Vagina (tissue), 2 donors: ENCODE data around the gene C19orf67. TPM values are rescaled to one million over a fixed set of nuclear protein-coding genes. Genes with fewer than 3 reads are reported as not detected.

Experiments
- DNase-seq, 2 donors: peaks; one replicate each; pipeline ENCODE4 v3.0.0-alpha.2; 2017; ENCODE audit errors: extremely low spot score in 2 of 2
- H3K27ac ChIP-seq: fragments of 200-600 bp; sonication (generic); one replicate; pipeline ENCODE4 v1.5.1; 2019
- H3K27me3 ChIP-seq: fragments of 200-600 bp; sonication (generic); one replicate; pipeline ENCODE4 v1.5.1; 2019
- H3K36me3 ChIP-seq, 2 donors: fragments of 200-600 bp; sonication (generic); one replicate each; pipeline ENCODE4 v1.5.1; 2017 to 2019
- H3K4me1 ChIP-seq: fragments of 200-600 bp; sonication (generic); one replicate; pipeline ENCODE4 v1.5.1; 2019
- H3K4me3 ChIP-seq, 2 donors: fragments of 200-600 bp; sonication (generic); 1 replicate in 1 of 2; 2 replicates in 1 of 2; pipeline ENCODE4 v1.5.1; 2016 to 2019
- H3K9me3 ChIP-seq: fragments of 200-600 bp; sonication (generic); one replicate; pipeline ENCODE4 v1.5.1; 2019
- POLR2A ChIP-seq, 2 donors: fragments of 450-650 bp; IDR thresholded peaks; one replicate each; pipeline ENCODE4 v1.6.1; 2017; ENCODE audit warnings: antibody characterized with exemption in 2 of 2, mild to moderate bottlenecking in 2 of 2, moderate library complexity in 2 of 2
- POLR2AphosphoS5 ChIP-seq, 2 donors: sonication (generic); formaldehyde crosslinking; IDR thresholded peaks; one replicate each; pipeline ENCODE4 v1.9.0; 2017; ENCODE audit warnings: antibody characterized with exemption in 2 of 2, mild to moderate bottlenecking in 2 of 2, low read depth in 1 of 2; ENCODE audit not compliant: insufficient read depth in 1 of 2
- intact Hi-C: fragments of 100-400 bp; cut with DNase I; formaldehyde crosslinking; loops from one replicate; pipeline ENCODE4 v1.15.1; 2023
- total RNA-seq: library from RNA; depleted of rRNA; stranded (reverse); fragments of >200 nt; gene quantifications from one replicate; pipeline ENCODE4 v1.2.3, GENCODE V29; 2016
- TF ChIP-seq, protein P1 (sequence below), 3 experiments: fragments of 450-650 bp in 2 of 3; fragments of 200-600 bp in 1 of 3; sonication (generic) in 1 of 3; IDR thresholded peaks; one replicate each; pipeline ENCODE4 v1.5.1; 2017 to 2019; ENCODE audit warnings: antibody characterized with exemption in 3 of 3, mild to moderate bottlenecking in 2 of 3, moderate library complexity in 2 of 3

Gene C19orf67
- total RNA-seq, 1 donor from 2014 or later, result not detected

DNA sequence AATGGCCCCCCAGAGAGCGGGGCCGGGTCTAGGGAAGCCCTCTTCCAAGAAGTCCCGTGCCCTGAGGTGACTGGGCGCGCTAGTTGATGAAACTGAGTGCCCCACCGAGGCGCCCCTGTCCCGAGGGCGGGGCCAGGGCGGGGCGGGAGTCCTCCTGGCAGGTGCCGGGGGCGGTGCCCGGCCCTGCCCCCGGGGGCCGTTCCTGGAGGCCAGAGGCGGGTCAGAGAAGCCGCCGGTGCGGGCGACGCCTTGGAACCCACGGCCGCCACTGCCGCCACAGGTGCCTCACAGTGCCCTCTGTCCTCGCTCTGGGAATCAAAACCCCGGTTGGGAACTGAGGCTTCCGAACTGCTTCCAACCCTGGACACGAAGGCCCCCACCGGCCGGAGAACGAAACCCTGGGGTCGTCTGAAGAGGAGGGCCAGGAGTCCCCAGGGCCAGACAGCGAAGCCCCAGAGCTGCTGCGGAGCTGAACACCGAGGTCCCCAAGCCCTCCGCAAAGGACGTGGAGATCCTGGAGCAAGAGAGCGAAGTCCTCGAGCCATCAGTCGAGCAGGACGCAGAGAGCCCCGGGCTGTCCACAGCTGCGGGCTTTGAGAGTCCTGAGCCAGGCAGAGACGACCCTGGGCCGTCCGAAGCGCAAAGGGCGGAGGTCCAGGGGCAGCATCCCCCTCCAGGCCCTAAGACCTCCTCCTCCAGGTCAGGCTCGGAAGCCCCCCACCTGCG is 12.9 kb downstream of the C19orf67 start, which contains the start of gene MISP3:
Gene MISP3 (plus strand): TSS at position 252 of the 726 bp plus-strand sequence. CDS start 524 bp downstream, outside the sequence.
- Histone ChIP-seq H3K27ac (peak within 1 kb of the TSS; percentile 93), H3K36me3 (no peaks in the 10 kb centered on the region), H3K27me3 (no peaks in the 10 kb centered on the region), H3K4me3 (peak within 1 kb of the TSS; percentile 60 to 67), H3K9me3 (no peaks in the 10 kb centered on the region), H3K4me1 (peaks cover 33% of the 10 kb centered on the region)
- intact Hi-C loops, result loop anchor here (5.0 kb wide), 1 partner anchor 65 kb away; the partner anchor contains the start of gene ASF1B
- no peak for DNase-seq
- TF ChIP-seq, protein P1, sequence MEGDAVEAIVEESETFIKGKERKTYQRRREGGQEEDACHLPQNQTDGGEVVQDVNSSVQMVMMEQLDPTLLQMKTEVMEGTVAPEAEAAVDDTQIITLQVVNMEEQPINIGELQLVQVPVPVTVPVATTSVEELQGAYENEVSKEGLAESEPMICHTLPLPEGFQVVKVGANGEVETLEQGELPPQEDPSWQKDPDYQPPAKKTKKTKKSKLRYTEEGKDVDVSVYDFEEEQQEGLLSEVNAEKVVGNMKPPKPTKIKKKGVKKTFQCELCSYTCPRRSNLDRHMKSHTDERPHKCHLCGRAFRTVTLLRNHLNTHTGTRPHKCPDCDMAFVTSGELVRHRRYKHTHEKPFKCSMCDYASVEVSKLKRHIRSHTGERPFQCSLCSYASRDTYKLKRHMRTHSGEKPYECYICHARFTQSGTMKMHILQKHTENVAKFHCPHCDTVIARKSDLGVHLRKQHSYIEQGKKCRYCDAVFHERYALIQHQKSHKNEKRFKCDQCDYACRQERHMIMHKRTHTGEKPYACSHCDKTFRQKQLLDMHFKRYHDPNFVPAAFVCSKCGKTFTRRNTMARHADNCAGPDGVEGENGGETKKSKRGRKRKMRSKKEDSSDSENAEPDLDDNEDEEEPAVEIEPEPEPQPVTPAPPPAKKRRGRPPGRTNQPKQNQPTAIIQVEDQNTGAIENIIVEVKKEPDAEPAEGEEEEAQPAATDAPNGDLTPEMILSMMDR (IDR thresholded peaks at IDR 0.05), result peak in 1 of 3 experiments; percentile 6
- TF ChIP-seq POLR2A (IDR thresholded peaks at IDR 0.05), result no peak

DNA sequence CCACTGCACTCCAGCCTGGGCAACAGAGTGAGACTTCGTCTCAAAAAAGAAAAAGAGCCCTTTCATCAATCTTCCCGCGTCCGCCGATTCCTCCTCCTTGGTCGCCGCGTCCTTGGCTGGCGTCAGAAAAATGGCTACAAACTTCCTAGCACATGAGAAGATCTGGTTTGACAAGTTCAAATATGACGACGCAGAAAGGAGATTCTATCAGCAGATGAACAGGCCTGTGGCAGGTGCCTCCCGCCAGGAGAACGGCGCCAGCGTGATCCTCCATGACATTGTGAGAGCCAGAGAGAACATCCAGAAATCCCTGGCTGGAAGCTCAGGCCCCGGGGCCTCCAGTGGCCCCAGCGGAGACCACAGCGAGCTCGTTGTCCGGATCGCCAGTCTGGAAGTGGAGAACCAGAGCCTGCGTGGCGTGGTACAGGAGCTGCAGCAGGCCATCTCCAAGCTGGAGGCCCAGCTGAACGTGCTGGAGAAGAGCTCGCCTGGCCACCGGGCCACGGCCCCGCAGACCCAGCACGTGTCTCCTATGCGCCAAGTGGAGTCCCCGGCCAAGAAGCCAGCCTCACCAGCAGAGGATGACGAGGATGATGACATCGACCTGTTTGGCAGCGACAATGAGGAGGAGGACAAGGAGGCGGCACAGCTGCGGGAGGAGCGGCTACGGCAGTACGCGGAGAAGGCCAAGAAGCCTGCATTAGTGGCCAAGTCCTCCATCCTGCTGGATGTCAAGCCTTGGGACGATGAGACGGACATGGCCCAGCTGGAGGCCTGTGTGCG is 15.1 kb downstream of the C19orf67 start:
- DNase-seq, result no peak
- no peaks in the 10 kb centered on the region for H3K27me3 ChIP-seq
- H3K9me3 ChIP-seq, result no peaks in the 10 kb centered on the region
- H3K4me1 ChIP-seq, result peaks cover 30% of the 10 kb centered on the region
- H3K27ac ChIP-seq, result no peak overlapping the region
- no peaks in the 10 kb centered on the region for H3K36me3 ChIP-seq
- intact Hi-C loops, result loop anchor here (5.0 kb wide), 1 partner anchor 67 kb away; the partner anchor contains the start of gene ASF1B
- TF ChIP-seq POLR2A (IDR thresholded peaks at IDR 0.05) (no peak), POLR2AphosphoS5 (IDR thresholded peaks at IDR 0.05; ENCODE audit: insufficient read depth in 1 of 2, low read depth in 1 of 2) (peak in 1 of 2 donors; percentile 23)
- H3K4me3 ChIP-seq, result no peak overlapping the region

DNA sequence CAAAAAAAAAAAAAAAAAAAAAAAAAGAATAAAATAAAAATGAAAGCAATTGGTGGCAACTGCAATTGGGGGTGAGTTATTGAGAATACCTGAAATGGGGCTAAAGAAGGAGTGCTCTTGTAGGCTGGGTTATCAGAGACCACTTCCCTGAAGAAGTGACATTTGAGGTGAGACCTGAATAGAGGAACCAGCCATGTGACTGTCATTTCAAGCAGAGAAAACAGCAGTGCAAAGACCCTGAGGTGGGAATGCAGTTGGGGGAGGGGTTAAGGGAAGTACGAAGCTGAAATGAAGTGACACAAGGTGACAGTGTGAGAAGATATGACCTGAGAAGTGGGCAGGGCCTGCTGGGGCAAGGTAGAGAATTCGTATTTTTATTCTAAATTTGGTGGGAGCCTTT is 19.4 kb downstream of the C19orf67 start:
- TF ChIP-seq, protein P1 (IDR thresholded peaks at IDR 0.05), result no peak
- TF ChIP-seq POLR2AphosphoS5 (IDR thresholded peaks at IDR 0.05; ENCODE audit: insufficient read depth in 1 of 2, low read depth in 1 of 2), result no peak
- no peak for TF ChIP-seq POLR2A (IDR thresholded peaks at IDR 0.05)
- no peak for DNase-seq
- Histone ChIP-seq H3K4me3 (no peak overlapping the region), H3K4me1 (no peaks in the 10 kb centered on the region), H3K27ac (no peak overlapping the region), H3K36me3 (no peaks in the 10 kb centered on the region), H3K27me3 (no peaks in the 10 kb centered on the region), H3K9me3 (no peaks in the 10 kb centered on the region)
- intact Hi-C loops, result no loop called here

DNA sequence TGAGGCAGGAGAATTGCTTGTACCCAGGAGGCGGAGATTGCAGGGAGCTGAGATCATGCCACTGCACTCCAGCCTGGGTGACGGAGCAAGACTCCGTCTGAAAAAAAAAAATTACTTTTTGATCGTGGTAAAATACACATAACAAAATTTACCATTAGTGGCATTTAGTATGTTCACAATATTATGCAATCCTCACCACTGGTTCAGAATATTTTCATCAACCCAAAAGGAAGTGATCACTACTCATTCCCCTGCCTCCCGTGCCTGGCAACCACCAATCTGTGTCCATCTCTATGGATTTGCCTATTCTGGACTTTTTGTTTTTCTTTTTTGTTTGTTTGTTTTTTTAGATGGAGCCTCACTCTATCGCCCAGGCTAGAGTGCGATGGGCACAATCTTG is 22.5 kb downstream of the C19orf67 start:
- no peak for DNase-seq
- no peak overlapping the region for H3K27ac ChIP-seq
- no peak overlapping the region for H3K4me3 ChIP-seq
- H3K27me3 ChIP-seq, result no peaks in the 10 kb centered on the region
- intact Hi-C loops, result no loop called here
- H3K4me1 ChIP-seq, result peaks cover 7% of the 10 kb centered on the region
- H3K9me3 ChIP-seq, result no peaks in the 10 kb centered on the region
- no peak for TF ChIP-seq POLR2A (IDR thresholded peaks at IDR 0.05)
- TF ChIP-seq, protein P1 (IDR thresholded peaks at IDR 0.05), result no peak
- TF ChIP-seq POLR2AphosphoS5 (IDR thresholded peaks at IDR 0.05; ENCODE audit: insufficient read depth in 1 of 2, low read depth in 1 of 2), result no peak
- H3K36me3 ChIP-seq, result no peaks in the 10 kb centered on the region

DNA sequence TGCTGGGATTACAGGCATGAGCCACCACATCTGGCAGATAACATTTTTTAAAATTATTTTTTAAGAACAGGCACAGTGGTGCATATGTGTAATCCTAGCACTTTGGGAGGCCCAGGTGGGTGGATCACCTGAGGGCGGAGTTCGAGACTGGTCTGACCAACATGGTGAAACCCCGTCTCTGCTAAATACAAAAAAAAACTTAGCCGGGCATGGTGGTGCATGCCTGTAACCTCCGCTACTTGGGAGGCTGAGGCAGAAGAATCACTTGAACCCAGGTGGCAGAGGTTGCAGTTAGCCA is 23.1 kb downstream of the C19orf67 start:
- H3K4me3 ChIP-seq, result no peak overlapping the region
- no peaks in the 10 kb centered on the region for H3K27me3 ChIP-seq
- intact Hi-C loops, result no loop called here
- H3K9me3 ChIP-seq, result no peaks in the 10 kb centered on the region
- H3K27ac ChIP-seq, result no peak overlapping the region
- DNase-seq, result no peak
- peaks cover 12% of the 10 kb centered on the region for H3K4me1 ChIP-seq
- no peaks in the 10 kb centered on the region for H3K36me3 ChIP-seq
- TF ChIP-seq POLR2A (IDR thresholded peaks at IDR 0.05), result no peak
- TF ChIP-seq POLR2AphosphoS5 (IDR thresholded peaks at IDR 0.05; ENCODE audit: insufficient read depth in 1 of 2, low read depth in 1 of 2), result no peak
- TF ChIP-seq, protein P1 (IDR thresholded peaks at IDR 0.05), result no peak
